ENCODE data around the gene ALK.

The ALK gene

DNA sequence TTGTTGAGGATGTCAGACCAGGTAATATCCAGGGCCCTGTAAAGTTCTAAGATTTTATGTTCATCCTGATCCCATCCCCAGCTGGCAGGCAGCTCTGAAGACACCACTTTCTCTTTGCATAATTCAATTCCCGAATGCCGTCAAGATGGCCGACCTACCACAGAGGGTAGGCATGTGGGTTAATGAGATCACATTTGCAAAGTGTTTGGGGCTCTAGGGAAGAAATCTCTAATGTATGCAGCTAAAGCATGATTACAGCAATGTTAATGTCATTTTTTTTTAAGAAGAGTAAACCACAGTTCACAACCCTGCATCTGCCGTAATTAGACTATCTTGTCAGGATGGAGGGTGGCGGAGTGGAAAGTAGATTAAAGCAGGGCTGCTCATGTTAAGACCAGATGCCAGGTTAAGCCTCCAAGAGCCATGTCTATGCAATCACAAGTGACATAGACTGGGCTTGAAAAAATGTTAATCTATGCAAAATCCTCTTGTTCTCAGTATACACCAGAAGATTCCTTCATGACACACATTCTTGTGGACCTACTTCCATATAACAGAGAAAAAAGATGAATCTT is 131.4 kb downstream of the ALK start:
- DNase-seq (ENCODE audit: low read depth) = no peak

DNA sequence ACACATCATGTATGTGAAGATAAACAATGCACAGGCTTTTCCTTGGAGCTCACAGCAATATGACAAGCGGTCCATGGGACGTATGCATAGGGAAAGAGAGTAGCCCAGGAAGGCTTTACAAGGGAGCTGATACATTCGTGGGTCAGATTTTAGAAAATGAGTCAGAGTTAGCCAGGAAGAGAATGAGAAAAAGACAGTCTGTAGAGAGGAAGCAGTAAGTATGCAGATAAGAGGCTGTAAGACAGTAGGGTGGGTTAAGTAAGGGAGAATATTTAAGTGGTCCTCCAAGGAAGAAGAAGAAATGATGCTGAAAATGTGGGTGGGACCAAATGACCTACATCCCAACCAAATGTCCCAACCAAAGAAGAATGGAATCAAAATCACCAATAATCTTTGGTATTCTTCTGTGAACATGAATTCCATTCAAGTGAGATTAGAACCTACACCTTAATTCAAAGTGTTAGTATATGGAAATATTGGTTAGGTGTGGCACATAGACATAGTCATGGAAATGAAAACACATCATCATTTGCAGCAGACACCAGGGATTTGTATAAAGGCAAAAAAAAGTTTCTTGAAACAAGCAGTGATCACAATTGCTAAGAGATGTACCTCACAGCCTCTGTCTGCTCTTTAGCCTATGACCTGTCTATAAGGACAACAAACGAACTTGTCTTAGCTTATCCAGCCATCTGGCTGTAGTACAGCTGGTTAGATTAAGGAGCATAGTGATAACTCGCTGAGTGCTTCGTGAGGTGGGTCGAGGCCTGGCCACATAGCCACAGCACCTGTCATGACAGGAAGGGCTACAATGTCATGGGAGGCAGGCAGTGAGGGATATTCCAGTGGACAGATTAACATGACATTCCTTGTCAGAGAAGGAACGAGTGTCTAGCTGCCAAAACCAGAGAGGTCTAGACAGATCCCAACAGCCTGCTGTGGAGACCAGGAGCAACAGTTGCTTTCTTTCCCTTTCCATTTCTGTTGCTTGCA is 133.6 kb downstream of the ALK start:
- DNase-seq (ENCODE audit: low read depth) = no peak

DNA sequence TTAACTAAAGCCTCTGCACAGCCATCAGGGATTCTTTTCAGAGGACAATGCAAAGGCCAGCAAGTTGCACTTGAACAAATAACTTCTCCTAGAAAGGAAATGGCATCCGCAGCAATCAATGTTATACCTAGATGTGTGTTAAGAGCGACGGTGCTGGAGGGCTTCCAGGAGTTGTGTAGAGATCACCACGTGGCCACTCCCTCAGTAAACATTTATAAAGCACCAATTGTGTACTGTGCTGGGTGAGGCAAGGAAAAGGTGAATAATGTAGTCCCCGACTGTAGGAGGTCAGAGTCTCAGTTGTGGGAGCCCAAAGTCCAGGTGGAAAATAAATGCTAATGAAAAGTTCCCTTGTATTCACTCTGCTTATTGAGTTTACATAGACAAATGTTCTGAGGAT is 135.0 kb downstream of the ALK start:
- no peak for DNase-seq (ENCODE audit: low read depth)

DNA sequence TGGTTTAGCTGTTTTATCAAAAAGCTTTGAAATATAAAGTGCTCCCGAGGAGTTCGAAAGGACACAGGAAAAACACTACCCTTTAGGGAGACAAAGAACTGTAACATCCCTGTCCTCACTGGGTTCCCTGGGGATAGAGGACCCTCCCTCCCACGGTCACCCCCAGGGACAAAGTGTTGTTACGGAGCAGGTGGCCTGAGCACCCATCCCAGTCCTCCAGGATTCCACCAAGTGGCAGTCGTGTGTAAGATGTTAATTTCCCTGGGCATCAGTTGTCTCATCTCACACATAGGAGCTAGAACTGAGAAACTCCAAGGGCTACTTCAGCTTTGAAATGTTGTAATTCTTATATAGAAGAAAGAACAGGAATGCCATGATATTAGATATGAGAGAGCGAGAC is 137.7 kb downstream of the ALK start:
- DNase-seq (ENCODE audit: low read depth) = no peak

DNA sequence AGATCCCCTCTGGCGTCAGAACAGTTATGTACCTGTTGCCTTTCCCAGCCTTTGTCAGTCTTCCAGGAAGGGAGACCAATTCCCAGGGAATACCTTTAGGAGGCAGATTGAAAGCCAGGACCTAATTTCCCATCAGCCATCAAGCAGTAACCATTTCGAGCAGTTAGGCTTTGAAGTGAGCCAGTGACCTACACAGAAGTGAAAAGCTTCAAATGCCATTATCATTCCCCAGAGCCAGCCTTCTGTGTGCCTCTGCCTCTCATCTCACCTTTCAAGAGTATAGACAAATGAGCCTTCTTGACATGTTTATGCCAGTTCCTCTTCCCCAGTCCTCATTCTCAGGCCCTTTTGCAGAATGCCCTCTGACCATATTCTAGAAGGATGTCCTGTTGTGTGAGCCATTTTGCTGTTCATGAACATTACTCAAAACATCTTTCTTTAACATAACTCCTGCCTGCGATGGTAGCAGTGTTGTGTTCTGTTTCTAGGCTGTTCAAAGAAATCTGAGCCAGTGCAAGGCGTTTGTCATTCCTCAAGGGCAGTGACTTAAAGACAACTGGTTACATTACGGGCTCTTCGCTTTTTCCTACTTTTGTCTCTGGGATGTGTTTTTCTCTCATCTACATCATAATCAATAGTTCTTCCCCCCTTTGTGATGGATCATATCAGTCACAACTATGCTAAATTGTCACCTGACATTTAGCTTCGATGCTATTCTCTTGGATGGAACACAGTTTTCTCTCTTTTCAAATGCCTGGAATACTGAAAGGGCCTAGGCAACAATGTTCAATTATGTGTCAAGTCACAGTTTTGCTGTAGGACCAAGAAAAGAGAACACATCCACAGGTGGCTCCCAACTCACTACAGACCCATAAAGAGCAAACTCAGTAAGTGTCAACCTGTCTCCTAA is 138.6 kb downstream of the ALK start:
- DNase-seq (ENCODE audit: low read depth) = no peak

DNA sequence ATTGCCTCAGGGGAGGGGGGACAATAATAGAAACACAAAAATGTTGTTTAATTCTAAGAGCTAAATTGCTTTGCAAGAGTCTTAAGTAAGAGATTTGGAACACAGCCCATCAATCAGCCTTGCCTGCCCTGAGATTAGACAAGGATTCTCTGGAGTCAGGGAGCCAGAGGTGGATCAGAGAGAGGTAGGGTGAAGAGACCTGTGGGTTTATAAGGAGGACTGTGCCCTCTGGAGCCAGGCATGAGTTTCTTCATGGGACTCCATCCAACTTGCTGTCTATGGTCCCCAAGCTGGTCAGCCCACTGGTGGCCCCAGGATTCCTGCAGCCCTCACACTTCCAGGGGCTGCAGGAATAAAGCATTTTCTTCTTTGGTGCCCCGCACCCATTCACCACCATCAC is 139.3 kb downstream of the ALK start:
- no peak for DNase-seq (ENCODE audit: low read depth)

DNA sequence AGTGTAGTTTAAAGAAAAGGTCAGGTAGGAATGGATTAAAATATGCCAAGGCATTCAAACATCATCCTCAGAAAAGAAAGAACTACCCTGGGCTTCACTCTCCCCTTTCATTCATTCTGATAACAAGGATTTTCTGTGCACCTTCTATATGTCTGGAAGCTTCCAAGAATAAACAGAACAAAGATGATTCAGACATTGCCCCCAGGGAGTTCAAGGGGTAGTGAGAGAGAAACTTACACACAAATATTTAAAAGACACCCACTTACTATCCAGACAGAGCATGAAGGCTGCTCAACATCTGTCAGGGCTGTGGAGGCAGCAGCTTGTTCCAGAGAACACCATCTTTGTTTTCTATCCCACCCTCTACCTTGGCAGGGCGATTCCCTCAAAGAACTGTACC is 140.5 kb downstream of the ALK start:
- no peak for DNase-seq (ENCODE audit: low read depth)

DNA sequence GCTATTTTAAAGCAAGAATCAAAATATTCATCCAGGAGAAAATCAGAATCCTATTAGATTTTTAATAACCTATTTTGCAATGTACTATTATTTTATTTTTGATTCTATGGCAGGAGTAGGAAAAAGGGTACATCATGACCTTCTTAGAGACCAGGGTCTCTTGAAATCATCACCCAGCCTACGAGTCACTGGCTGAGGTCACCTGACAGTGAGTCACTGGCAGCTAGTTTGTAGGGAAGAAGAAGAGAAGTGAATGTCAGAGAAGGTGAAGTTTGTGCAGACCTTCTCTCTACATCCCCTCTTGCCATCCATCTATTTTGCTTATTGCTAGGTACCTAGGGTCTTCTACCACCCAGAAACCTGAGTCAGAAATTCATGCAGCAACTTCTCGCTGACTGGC is 144.2 kb downstream of the ALK start:
- no peak for DNase-seq (ENCODE audit: low read depth)

DNA sequence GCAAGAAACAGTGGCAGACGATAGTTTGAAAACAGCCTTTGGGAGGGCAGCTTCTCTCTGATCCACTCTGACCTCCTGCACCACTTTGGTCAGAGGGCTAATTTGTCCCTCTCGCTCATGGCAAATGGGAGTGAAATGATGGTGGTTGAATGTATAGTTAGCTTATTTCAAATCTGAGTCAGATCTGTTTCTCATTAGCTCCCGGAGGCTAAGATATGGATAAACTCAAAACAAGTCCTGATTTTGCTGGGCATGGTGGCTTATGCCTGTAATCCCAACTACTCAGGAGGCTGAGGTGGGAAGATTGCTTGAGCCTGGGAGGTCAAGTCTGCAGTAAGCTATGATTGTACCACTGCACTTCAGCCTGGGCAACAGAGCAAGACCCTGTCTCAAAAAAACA is 145.0 kb downstream of the ALK start:
- no peak for DNase-seq (ENCODE audit: low read depth)

DNA sequence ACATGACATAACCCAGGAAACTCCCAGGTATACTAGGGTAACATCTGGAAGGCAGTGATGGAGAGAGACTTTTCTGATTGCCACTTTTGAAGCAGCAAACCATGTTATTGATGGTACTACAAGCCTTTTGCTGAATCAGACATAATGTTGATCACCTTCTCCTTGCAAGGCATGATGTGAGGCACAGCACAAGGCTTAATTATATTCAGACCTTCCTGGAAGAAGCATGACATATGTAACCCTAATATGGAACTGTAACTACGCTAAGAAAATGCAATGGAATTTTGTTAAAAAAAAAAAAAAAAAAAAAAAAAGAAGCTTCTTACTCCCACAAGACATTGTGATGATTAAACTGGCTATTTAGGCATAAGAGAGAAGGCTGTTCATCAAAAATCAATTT is 145.4 kb downstream of the ALK start:
- DNase-seq (ENCODE audit: low read depth) = no peak

DNA sequence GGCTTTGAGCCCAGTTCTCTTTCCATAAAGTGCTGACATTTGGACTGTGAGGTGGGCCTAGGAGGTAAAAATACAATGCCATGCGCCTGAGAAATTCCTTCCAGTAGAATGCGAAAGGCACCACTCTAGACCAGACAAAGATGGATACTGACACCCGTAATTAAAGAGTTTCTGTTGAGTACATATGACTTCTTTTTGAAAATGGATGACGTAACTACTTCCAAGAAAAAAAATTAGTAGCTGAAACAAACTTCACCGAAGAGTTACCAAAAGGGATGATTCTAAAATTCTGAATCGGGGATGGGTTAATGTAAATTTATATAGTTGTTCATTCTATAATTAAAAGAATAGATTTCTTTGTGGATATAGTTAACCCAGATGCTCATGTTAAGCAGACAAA is 146.8 kb downstream of the ALK start:
- no peak for DNase-seq (ENCODE audit: low read depth)

DNA sequence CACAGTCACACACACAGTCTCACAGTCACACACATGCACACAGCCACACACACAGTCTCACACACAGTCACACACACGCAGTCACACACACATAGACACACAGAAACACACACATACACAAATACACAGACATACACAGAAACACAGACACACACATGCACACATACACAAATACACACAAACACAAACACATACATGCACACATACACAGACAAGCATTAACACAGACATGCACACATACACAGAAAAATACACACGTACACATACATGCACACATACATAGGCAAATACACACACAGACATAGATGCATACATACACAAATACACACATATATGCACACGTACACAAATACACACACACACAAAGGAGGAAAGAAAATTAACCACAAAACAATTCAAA is 150.5 kb downstream of the ALK start:
- no peak for DNase-seq (ENCODE audit: low read depth)

DNA sequence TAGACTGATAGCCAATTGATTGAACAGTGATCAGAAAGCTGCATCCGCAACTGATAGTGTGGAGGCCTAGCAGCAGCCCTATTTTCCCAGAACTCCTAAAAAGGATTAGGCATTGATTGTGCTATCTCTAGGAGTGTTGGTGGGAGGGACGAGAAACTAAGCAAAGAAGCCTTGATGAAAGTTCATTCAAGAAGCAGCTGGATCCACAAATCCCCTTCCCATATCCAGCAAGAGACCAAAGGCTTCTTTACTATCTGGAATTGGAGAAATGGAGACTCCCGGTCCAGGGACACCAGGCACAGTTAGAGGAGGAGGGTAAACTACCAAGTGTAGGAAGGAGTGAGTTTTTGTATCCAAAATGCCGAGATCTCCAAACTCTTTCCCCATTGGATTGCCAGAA is 151.5 kb downstream of the ALK start:
- DNase-seq (ENCODE audit: low read depth) = no peak

DNA sequence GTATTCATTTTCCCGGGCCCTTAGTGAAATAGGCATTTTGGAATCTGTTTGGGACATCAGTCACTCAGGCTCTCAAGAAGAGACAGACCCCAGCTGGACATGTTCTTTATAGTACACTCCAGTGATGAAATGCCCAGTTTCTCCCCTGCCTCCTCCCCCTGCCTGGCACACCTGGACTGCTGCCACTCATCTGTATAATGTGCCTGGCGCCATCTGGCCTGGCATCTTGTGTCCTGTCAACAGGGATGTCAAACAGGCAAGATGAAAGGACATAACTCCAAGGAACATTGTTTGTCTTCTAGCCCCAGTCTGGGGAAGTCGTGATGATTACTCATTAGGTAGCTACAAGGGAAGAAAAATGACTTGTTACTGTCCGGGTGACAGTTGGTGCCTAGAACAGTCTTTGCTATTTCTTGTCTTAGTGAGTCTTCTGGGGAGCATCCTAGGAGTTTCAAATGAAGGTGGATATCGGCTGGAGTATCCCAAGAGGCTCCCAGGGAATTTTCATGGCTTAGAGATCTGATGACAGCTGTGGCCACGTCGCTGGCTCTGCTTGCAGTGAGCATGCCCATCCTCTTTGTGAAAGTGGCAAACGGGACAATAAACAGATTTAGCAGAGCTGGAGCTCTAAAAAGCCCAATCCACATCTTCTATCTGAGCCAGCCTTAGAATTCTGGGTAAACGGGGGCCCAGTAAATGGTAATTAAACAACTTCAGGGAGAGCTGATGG is 153.6 kb downstream of the ALK start:
- DNase-seq (ENCODE audit: low read depth) = no peak

DNA sequence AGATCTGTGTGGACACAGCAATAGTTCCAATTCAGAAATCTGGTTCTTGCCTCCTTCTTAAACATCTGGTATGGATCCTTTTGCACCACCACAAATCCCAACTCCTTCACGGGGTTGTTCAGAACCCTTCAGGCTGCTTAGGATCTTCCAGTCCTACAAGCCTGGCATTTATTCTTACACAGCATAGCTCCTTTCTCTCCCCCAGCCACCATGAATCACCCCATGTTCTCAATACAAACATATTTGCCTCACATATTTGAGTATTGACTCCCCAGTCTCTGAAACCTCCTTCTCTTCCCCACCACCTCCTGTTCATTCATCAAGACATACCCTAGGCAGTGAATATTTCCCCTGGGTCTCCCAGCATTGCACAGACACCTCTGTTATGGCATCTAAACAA is 155.2 kb downstream of the ALK start:
- no peak for DNase-seq (ENCODE audit: low read depth)

DNA sequence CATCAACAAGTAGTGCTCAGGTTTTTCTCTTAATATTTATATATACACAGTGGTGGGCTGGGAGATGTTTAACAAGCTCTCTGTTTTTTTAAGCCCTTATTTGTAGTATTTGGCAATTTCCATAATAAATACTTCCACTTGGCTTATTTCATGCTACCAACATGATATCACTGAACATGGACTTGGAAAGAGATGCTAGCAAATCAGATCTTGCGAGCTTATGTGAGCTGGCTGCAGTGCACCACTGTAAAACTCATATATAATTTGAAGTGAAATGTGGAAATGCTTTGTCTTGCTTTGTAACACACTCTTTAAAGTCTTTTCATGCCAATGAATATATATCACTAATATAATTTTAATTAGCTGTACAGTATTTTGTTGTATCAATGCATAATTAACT is 155.7 kb downstream of the ALK start:
- no peak for DNase-seq (ENCODE audit: low read depth)

DNA sequence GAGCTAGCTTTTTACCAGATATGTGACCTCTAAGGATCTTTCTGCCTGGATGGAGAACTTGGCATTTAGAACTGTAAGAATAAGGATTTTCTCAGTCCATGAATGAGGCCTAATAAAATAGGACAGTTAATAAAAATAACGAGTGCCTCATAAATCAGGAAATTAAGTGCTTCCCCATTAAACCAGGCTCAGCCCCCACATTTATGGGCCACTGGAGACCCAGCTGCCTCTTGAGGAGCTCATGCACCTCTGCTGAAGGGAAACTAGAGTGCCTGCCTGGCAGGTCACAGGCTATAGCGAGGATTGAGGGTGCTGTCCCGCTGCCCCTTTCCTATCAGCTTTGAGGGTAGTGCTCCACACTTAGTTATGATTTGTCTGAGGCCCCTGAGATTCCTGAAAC is 158.0 kb downstream of the ALK start:
- no peak for DNase-seq (ENCODE audit: low read depth)

DNA sequence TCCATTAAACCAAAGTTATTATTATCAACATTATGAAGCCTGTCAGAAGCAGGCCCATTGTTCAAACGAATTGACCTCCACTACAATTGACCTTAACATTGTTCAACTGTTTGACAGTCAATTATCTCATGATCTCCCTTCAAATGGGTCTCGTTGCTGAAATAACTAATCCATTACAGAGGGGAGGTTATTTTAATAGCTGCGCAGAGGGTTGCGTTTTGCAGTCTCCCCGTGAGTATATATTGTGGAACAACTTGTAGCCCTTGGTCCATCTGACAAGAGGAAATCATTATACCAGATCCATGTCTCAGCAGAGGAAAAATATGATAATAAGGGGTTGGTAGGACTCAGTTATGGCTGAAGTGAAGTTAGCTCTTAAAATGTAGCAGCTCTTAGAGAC is 159.1 kb downstream of the ALK start:
- no peak for DNase-seq (ENCODE audit: low read depth)

DNA sequence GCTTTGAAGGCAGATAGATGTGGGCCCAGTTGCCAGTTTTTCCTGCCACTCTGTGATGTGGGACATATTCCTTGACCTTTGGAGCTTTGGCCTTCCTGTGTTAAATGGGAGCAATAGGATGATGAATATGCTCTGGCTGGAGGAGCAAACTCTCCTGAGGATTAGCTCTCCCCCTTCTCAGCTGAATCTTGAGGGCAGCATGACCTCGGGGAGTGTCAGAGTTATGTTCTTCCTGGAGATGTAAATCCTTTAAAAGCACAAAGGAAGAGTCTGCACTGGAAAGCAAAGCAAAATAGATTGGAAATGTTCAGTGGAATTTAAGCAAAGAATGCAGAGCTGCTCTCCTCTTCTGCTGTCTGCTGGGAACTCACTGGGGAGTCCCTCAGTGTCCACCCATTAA is 160.1 kb downstream of the ALK start:
- no peak for DNase-seq (ENCODE audit: low read depth)

DNA sequence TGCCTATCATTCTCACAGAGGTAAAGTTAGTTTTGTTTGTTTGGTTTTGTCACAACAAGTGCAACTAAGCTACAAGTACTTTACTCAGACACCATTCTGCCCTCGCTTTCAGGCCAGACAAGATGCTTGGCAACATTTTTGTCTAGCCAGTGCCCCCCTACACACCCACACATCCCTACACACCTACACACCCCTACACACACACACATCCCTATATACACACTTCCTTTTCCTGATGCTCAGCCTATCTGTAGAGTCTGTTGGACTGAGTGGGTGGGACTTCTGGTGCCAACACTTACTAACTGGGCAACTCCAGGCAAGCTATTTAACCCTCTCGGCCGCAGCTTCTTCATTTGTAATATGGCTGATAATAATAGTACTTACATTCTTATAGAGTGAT is 161.4 kb downstream of the ALK start:
- DNase-seq (ENCODE audit: low read depth) = no peak

DNA sequence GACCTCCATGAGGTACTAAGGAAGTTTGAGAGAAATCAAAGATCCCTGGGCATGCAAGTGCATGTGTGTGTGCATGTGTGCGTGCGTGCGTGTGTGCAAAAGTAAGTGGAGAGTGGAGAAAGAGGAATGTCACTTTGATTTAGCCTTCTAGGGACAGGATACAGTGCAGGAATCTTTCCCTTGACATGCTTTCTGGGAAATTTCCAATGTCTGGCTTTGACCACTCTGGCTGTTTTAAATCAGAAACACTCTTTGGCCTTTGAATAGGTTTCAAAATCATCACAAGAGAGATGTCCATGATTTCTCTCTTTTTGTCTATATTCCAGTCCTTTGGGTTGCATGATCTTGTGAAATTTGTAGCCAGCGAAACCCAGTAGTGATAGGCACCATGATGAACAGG is 162.0 kb downstream of the ALK start:
- DNase-seq (ENCODE audit: low read depth) = no peak

DNA sequence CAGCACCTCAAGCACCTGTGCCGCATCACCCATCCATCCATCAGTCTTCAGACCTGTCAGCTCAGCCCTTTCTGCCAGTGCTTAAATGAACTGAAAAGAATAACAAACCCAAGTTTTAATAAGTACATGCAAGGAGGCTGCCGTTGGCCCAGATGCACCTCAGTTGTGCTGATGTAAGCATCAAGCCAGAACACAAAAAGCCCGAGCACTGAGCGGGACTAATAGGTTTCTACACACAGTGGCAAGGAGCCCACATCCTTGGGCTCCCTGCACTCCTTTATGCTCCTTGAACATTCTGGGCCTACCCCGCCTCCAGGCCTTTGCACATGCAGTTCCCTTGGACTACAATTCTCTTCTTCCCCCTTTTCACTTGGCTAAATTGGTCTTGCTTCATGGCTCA is 165.6 kb downstream of the ALK start:
- no peak for DNase-seq (ENCODE audit: low read depth)
